MM.1S (cell line): ENCODE data around the gene CWF19L2.
"Not testable (repeated sequence)": the region's sequence is repeated elsewhere in the genome, so short reads cannot be mapped to it uniquely, and the experiment has no call there.

Source experiments
- DNase-seq: peaks from one replicate; pipeline ENCODE4 v3.0.0-alpha.2; 2015
- H2AFZ ChIP-seq: fragments of 300-600 bp; sonication (generic); 2 replicates; pipeline ENCODE4 v1.6.0; 2016; ENCODE audit warnings: antibody characterized with exemption, low read length
- H3F3A ChIP-seq: fragments of 300-600 bp; sonication (generic); 2 replicates; pipeline ENCODE4 v1.6.1; 2016; ENCODE audit warnings: mild to moderate bottlenecking, antibody characterized with exemption, low read length, moderate library complexity, mixed read lengths; ENCODE audit not compliant: insufficient read depth
- H3K27ac ChIP-seq: fragments of 300-600 bp; sonication (generic); 2 replicates; pipeline ENCODE4 v1.5.1; 2016; ENCODE audit warnings: mild to moderate bottlenecking, low read length
- H3K27me3 ChIP-seq: fragments of 300-600 bp; sonication (generic); replicated peaks from 2 replicates; pipeline ENCODE4 v1.6.0; 2016; ENCODE audit warnings: low read length; ENCODE audit not compliant: insufficient read depth
- H3K36me3 ChIP-seq: fragments of 300-600 bp; sonication (generic); replicated peaks from 2 replicates; pipeline ENCODE4 v1.6.1; 2016; ENCODE audit warnings: mild to moderate bottlenecking, low read length, mixed read lengths; ENCODE audit not compliant: insufficient read depth
- H3K4me1 ChIP-seq: fragments of 300-600 bp; sonication (generic); 2 replicates; pipeline ENCODE4 v1.6.1; 2016; ENCODE audit warnings: low read length, mixed read lengths
- H3K4me2 ChIP-seq: fragments of 300-600 bp; sonication (generic); 2 replicates; pipeline ENCODE4 v1.6.0; 2016; ENCODE audit warnings: low read depth, low read length
- H3K4me3 ChIP-seq: fragments of 300-600 bp; sonication (generic); 2 replicates; pipeline ENCODE4 v1.5.1; 2016; ENCODE audit warnings: low read length, mixed read lengths
- H3K79me2 ChIP-seq: fragments of 300-600 bp; sonication (generic); 2 replicates; pipeline ENCODE4 v1.6.1; 2016; ENCODE audit warnings: mixed run types, low read length, mixed read lengths
- H3K9ac ChIP-seq: fragments of 300-600 bp; sonication (generic); 2 replicates; pipeline ENCODE4 v1.6.1; 2016; ENCODE audit warnings: low read length, mixed read lengths
- H3K9me2 ChIP-seq: fragments of 300-600 bp; sonication (generic); replicated peaks from 2 replicates; pipeline ENCODE4 v1.6.1; 2016; ENCODE audit warnings: mild to moderate bottlenecking, low read length, mixed read lengths; ENCODE audit not compliant: insufficient read depth
- H3K9me3 ChIP-seq: fragments of 300-600 bp; sonication (generic); replicated peaks from 2 replicates; pipeline ENCODE4 v1.6.1; 2016; ENCODE audit warnings: mild to moderate bottlenecking, low read length, mixed read lengths; ENCODE audit not compliant: insufficient read depth
- H4K20me1 ChIP-seq: fragments of 300-600 bp; sonication (generic); 2 replicates; pipeline ENCODE4 v1.6.1; 2016; ENCODE audit warnings: mild to moderate bottlenecking, low read length, moderate library complexity, mixed read lengths; ENCODE audit not compliant: insufficient read depth
- EZH2 ChIP-seq: fragments of 300-600 bp; sonication (generic); optimal IDR thresholded peaks from 2 replicates; pipeline ENCODE3; 2017; ENCODE audit warnings: low read depth, mild to moderate bottlenecking, antibody characterized with exemption, low read length, mixed read lengths
- EZH2phosphoT487 ChIP-seq: fragments of 300-600 bp; sonication (generic); IDR thresholded peaks from 2 replicates; pipeline ENCODE4 v1.6.1; 2018; ENCODE audit warnings: antibody characterized with exemption, low read length
- TF ChIP-seq, protein P1 (sequence below): fragments of 300-600 bp; sonication (generic); IDR thresholded peaks from 2 replicates; pipeline ENCODE4 v1.5.1; 2016; ENCODE audit warnings: antibody characterized with exemption, low read length, mixed read lengths

The CWF19L2 gene

DNA sequence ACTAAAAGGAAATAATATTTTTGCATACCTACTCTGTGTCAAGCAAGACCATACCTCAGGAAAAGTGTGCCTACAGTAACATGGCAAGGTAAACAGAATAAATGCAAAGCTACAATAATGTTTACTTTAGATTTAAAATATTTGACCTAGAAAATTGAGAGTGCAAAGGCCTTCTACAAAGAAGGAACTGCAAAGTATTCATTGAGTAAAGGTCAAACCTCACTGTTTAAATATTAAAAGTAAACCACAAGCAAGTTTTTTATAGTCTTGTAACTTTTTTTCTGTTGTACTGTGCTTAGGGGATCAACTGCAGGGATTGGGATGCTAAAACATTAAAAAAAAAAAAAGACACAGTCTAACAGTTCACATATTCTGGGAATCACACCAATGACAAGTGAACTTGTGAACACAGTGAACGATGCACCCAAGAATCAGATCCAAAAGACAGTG is 48.8 kb downstream of the CWF19L2 start:
- Histone ChIP-seq H3K27me3 (no peaks in the 10 kb centered on the region), H3F3A (peaks cover 2% of the 10 kb centered on the region; the same call in 1 of the 2 replicates), H3K9me2 (no peaks in the 10 kb centered on the region), H3K4me3 (no peak overlapping the region), H3K36me3 (no peaks in the 10 kb centered on the region), H3K9me3 (no peaks in the 10 kb centered on the region), H3K9ac (no peak overlapping the region), H3K4me2 (no peak overlapping the region), H3K4me1 (peaks cover 11% of the 10 kb centered on the region), H3K27ac (no peak overlapping the region), H4K20me1 (no peaks in the 10 kb centered on the region), H3K79me2 (no peaks in the 10 kb centered on the region), H2AFZ (no peak overlapping the region)
- TF ChIP-seq, protein P1, sequence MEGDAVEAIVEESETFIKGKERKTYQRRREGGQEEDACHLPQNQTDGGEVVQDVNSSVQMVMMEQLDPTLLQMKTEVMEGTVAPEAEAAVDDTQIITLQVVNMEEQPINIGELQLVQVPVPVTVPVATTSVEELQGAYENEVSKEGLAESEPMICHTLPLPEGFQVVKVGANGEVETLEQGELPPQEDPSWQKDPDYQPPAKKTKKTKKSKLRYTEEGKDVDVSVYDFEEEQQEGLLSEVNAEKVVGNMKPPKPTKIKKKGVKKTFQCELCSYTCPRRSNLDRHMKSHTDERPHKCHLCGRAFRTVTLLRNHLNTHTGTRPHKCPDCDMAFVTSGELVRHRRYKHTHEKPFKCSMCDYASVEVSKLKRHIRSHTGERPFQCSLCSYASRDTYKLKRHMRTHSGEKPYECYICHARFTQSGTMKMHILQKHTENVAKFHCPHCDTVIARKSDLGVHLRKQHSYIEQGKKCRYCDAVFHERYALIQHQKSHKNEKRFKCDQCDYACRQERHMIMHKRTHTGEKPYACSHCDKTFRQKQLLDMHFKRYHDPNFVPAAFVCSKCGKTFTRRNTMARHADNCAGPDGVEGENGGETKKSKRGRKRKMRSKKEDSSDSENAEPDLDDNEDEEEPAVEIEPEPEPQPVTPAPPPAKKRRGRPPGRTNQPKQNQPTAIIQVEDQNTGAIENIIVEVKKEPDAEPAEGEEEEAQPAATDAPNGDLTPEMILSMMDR = no peak
- TF ChIP-seq EZH2 (no peak), EZH2phosphoT487 (no peak)
- DNase-seq = no peak

DNA sequence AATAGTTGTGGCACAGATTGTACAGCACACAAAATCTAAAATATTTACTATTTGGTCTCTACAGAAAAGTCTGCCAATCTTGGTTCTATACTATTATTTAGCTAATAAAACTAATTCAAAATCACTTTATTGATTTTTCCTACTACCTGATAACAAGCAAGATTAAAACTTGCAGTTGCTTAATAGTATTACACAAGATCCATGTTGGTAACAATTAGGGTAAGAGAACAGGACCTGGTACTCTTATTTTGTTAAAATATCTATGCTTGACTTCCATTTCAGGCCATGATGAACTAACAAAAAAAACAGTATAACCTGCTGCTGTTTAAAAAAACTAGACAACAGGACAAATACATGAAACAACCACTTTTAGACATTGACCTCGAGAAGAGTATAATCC is 52.4 kb downstream of the CWF19L2 start:
- Histone ChIP-seq H3K27ac (no peak overlapping the region), H3K27me3 (no peaks in the 10 kb centered on the region), H3K9me2 (no peaks in the 10 kb centered on the region), H2AFZ (no peak overlapping the region), H3K4me1 (no peaks in the 10 kb centered on the region), H3K4me2 (no peak overlapping the region), H3K79me2 (no peaks in the 10 kb centered on the region), H3F3A (no peaks in the 10 kb centered on the region), H3K9ac (no peak overlapping the region), H3K36me3 (no peaks in the 10 kb centered on the region), H3K9me3 (no peaks in the 10 kb centered on the region), H4K20me1 (no peaks in the 10 kb centered on the region), H3K4me3 (no peak overlapping the region)
- TF ChIP-seq EZH2phosphoT487 (no peak), EZH2 (no peak)
- TF ChIP-seq, protein P1 = no peak
- no peak for DNase-seq

DNA sequence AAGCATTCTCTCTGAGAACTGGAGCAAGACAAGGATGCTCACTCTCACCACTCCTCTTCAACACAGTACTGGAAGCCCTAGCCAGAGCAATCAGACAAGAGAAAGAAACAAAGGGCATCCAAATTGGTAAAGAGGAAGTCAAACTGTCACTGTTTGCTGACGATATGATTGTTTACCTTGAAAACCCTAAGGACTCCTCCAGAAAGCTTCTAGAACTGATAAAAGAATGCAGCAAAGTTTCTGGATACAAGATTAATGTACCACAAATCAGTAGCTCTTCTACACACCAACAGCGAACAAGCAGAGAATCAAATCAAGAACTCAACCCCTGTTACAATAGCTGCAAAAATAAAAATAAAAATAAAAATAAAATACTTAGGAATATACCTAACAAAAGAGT is 56.5 kb downstream of the CWF19L2 start:
- H3F3A ChIP-seq, H3K36me3 ChIP-seq, H3K79me2 ChIP-seq, H3K4me2 ChIP-seq, DNase-seq, H3K9me2 ChIP-seq, H2AFZ ChIP-seq, H3K27ac ChIP-seq, H3K9me3 ChIP-seq, H3K4me1 ChIP-seq, H3K27me3 ChIP-seq, H3K4me3 ChIP-seq, H3K9ac ChIP-seq, H4K20me1 ChIP-seq: not testable (repeated sequence)

DNA sequence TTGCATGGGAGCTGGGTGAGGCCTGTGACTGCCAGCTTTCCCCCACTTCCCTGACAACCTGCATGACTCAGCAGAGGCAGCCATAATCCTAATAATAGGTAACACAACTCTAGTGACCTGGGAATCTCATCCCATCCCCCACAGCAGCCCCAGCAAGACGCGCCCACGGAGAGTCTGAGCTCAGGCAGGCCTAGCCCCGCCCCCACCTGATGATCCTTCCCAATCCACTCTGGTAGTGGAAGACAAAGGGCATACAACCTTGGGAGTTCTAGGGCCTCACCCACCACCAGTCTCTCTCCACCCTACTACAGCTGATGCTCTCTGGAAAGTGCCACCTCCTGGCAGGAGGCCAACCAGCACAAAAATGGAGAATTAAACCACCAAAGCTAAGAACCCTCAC is 60.3 kb downstream of the CWF19L2 start:
- H3F3A ChIP-seq = no peaks in the 10 kb centered on the region
- H3K27me3 ChIP-seq = no peaks in the 10 kb centered on the region
- H3K9ac ChIP-seq = no peak overlapping the region
- H3K27ac ChIP-seq = no peak overlapping the region
- no peak overlapping the region for H2AFZ ChIP-seq
- H4K20me1 ChIP-seq = no peaks in the 10 kb centered on the region
- no peaks in the 10 kb centered on the region for H3K4me1 ChIP-seq
- H3K9me3 ChIP-seq = no peaks in the 10 kb centered on the region
- no peak overlapping the region for H3K4me2 ChIP-seq
- no peaks in the 10 kb centered on the region for H3K79me2 ChIP-seq
- 0 out of 2 replicates have a peak, but pooled peaks cover 3% of the 10 kb centered on the region for H3K36me3 ChIP-seq
- TF ChIP-seq EZH2 = no peak
- TF ChIP-seq, protein P1 = no peak
- no peak for TF ChIP-seq EZH2phosphoT487
- DNase-seq = no peak
- H3K9me2 ChIP-seq = no peaks in the 10 kb centered on the region
- H3K4me3 ChIP-seq = no peak overlapping the region
